Measurements from ENCODE around the gene MS4A6A. TPM values are rescaled to one million over a fixed set of nuclear protein-coding genes. Genes with fewer than 3 reads are reported as not detected.
"Not testable (repeated sequence)": the region's sequence is repeated elsewhere in the genome, so short reads cannot be mapped to it uniquely, and the experiment has no call there.

The MS4A6A gene
- total and polyA plus RNA-seq, 4 donors, result 3.7 to 36.4 (median 18.4) TPM

- 86% methylated on average over 1 of the region's 2 CpGs for WGBS (ENCODE audit: insufficient coverage)
- Histone ChIP-seq H3K9me3 (ENCODE audit: control insufficient read depth, insufficient read depth, low read length) (no peaks in the 10 kb centered on the region), H3K4me1 (ENCODE audit: control insufficient read depth, insufficient read depth, low read length) (no peaks in the 10 kb centered on the region)
Measured at GRCh38 chr11:60165538-60165937, 17.3 kb downstream of the MS4A6A start.

GRCh38 chr11:60164550-60165075 lies 18.3 kb downstream of the MS4A6A start:
- DNase-seq (ENCODE audit: low read depth in 4 of 6, low spot score in 6 of 6), result no peak
- no peak overlapping the region for H3K4me3 ChIP-seq (ENCODE audit: low read depth, low read length)
- H3K27me3 ChIP-seq (ENCODE audit: control insufficient read depth, insufficient read depth, low read length), result no peaks in the 10 kb centered on the region
- WGBS (ENCODE audit: insufficient coverage), result no CpG with 5 or more reads among the region's 1 CpG
- H3K4me1 ChIP-seq (ENCODE audit: control insufficient read depth, insufficient read depth, low read length), result no peaks in the 10 kb centered on the region
- no peak overlapping the region for H3K27ac ChIP-seq (ENCODE audit: low read depth, low read length)
- H3K36me3 ChIP-seq (ENCODE audit: control insufficient read depth, insufficient read depth, low read length), result no peaks in the 10 kb centered on the region
- no peaks in the 10 kb centered on the region for H3K9me3 ChIP-seq (ENCODE audit: control insufficient read depth, insufficient read depth, low read length)

More at GRCh38 chr11:60165538-60165937, 17.3 kb downstream of the MS4A6A start:
- no peaks in the 10 kb centered on the region for H3K36me3 ChIP-seq (ENCODE audit: control insufficient read depth, insufficient read depth, low read length)
- no peak for DNase-seq (ENCODE audit: low read depth in 4 of 6, low spot score in 6 of 6)
- H3K4me3 ChIP-seq (ENCODE audit: low read depth, low read length), result no peak overlapping the region
- no peaks in the 10 kb centered on the region for H3K27me3 ChIP-seq (ENCODE audit: control insufficient read depth, insufficient read depth, low read length)
- H3K27ac ChIP-seq (ENCODE audit: low read depth, low read length), result no peak overlapping the region

GRCh38 chr11:60161766-60162165 lies 21.1 kb downstream of the MS4A6A start:
- H3K4me1 ChIP-seq (ENCODE audit: control insufficient read depth, insufficient read depth, low read length), result no peaks in the 10 kb centered on the region
- WGBS (ENCODE audit: insufficient coverage), result 69% methylated on average over 3 of the region's 4 CpGs
- H3K36me3 ChIP-seq (ENCODE audit: control insufficient read depth, insufficient read depth, low read length), result no peaks in the 10 kb centered on the region
- no peaks in the 10 kb centered on the region for H3K9me3 ChIP-seq (ENCODE audit: control insufficient read depth, insufficient read depth, low read length)
- no peak overlapping the region for H3K4me3 ChIP-seq (ENCODE audit: low read depth, low read length)
- no peak overlapping the region for H3K27ac ChIP-seq (ENCODE audit: low read depth, low read length)
- no peaks in the 10 kb centered on the region for H3K27me3 ChIP-seq (ENCODE audit: control insufficient read depth, insufficient read depth, low read length)
- DNase-seq (ENCODE audit: low read depth in 4 of 6, low spot score in 6 of 6), result no peak

GRCh38 chr11:60161107-60161506 lies 21.8 kb downstream of the MS4A6A start:
- no peak overlapping the region for H3K27ac ChIP-seq (ENCODE audit: low read depth, low read length)
- no peaks in the 10 kb centered on the region for H3K27me3 ChIP-seq (ENCODE audit: control insufficient read depth, insufficient read depth, low read length)
- no peak for DNase-seq (ENCODE audit: low read depth in 4 of 6, low spot score in 6 of 6)
- H3K4me3 ChIP-seq (ENCODE audit: low read depth, low read length), result no peak overlapping the region
- H3K9me3 ChIP-seq (ENCODE audit: control insufficient read depth, insufficient read depth, low read length), result no peaks in the 10 kb centered on the region
- no CpG with 5 or more reads among the region's 2 CpGs for WGBS (ENCODE audit: insufficient coverage)
- H3K4me1 ChIP-seq (ENCODE audit: control insufficient read depth, insufficient read depth, low read length), result no peaks in the 10 kb centered on the region
- no peaks in the 10 kb centered on the region for H3K36me3 ChIP-seq (ENCODE audit: control insufficient read depth, insufficient read depth, low read length)

GRCh38 chr11:60159868-60160267 lies 23.0 kb downstream of the MS4A6A start:
- Histone ChIP-seq H3K4me3 (ENCODE audit: low read depth, low read length) (no peak overlapping the region), H3K9me3 (ENCODE audit: control insufficient read depth, insufficient read depth, low read length) (no peaks in the 10 kb centered on the region), H3K27me3 (ENCODE audit: control insufficient read depth, insufficient read depth, low read length) (no peaks in the 10 kb centered on the region), H3K27ac (ENCODE audit: low read depth, low read length) (no peak overlapping the region), H3K4me1 (ENCODE audit: control insufficient read depth, insufficient read depth, low read length) (no peaks in the 10 kb centered on the region), H3K36me3 (ENCODE audit: control insufficient read depth, insufficient read depth, low read length) (no peaks in the 10 kb centered on the region)
- no peak for DNase-seq (ENCODE audit: low read depth in 4 of 6, low spot score in 6 of 6)
- no CpG with 5 or more reads among the region's 1 CpG for WGBS (ENCODE audit: insufficient coverage)

- Histone ChIP-seq H3K27ac (ENCODE audit: low read depth, low read length) (no peak overlapping the region), H3K4me3 (ENCODE audit: low read depth, low read length) (no peak overlapping the region), H3K36me3 (ENCODE audit: control insufficient read depth, insufficient read depth, low read length) (no peaks in the 10 kb centered on the region), H3K27me3 (ENCODE audit: control insufficient read depth, insufficient read depth, low read length) (no peaks in the 10 kb centered on the region), H3K4me1 (ENCODE audit: control insufficient read depth, insufficient read depth, low read length) (no peaks in the 10 kb centered on the region), H3K9me3 (ENCODE audit: control insufficient read depth, insufficient read depth, low read length) (no peaks in the 10 kb centered on the region)
- no peak for DNase-seq (ENCODE audit: low read depth in 4 of 6, low spot score in 6 of 6)
- no CpG with 5 or more reads among the region's 2 CpGs for WGBS (ENCODE audit: insufficient coverage)
Measured at GRCh38 chr11:60159284-60159683, 23.6 kb downstream of the MS4A6A start.

GRCh38 chr11:60158636-60159035 lies 24.2 kb downstream of the MS4A6A start:
- Histone ChIP-seq H3K27ac (ENCODE audit: low read depth, low read length) (no peak overlapping the region), H3K36me3 (ENCODE audit: control insufficient read depth, insufficient read depth, low read length) (no peaks in the 10 kb centered on the region), H3K9me3 (ENCODE audit: control insufficient read depth, insufficient read depth, low read length) (no peaks in the 10 kb centered on the region), H3K27me3 (ENCODE audit: control insufficient read depth, insufficient read depth, low read length) (no peaks in the 10 kb centered on the region), H3K4me1 (ENCODE audit: control insufficient read depth, insufficient read depth, low read length) (no peaks in the 10 kb centered on the region), H3K4me3 (ENCODE audit: low read depth, low read length) (no peak overlapping the region)
- DNase-seq (ENCODE audit: low read depth in 4 of 6, low spot score in 6 of 6), result no peak
- 100% methylated on average over 2 of the region's 3 CpGs for WGBS (ENCODE audit: insufficient coverage)

GRCh38 chr11:60155931-60156330 lies 27.0 kb downstream of the MS4A6A start:
- H3K36me3 ChIP-seq (ENCODE audit: control insufficient read depth, insufficient read depth, low read length), result no peaks in the 10 kb centered on the region
- no peak overlapping the region for H3K27ac ChIP-seq (ENCODE audit: low read depth, low read length)
- no peak overlapping the region for H3K4me3 ChIP-seq (ENCODE audit: low read depth, low read length)
- no peaks in the 10 kb centered on the region for H3K9me3 ChIP-seq (ENCODE audit: control insufficient read depth, insufficient read depth, low read length)
- no peaks in the 10 kb centered on the region for H3K27me3 ChIP-seq (ENCODE audit: control insufficient read depth, insufficient read depth, low read length)
- DNase-seq (ENCODE audit: low read depth in 4 of 6, low spot score in 6 of 6), result no peak
- 95% methylated on average over 3 of the region's 3 CpGs for WGBS (ENCODE audit: insufficient coverage)
- no peaks in the 10 kb centered on the region for H3K4me1 ChIP-seq (ENCODE audit: control insufficient read depth, insufficient read depth, low read length)

GRCh38 chr11:60152727-60153126 lies 30.2 kb downstream of the MS4A6A start:
- H3K4me3 ChIP-seq (ENCODE audit: low read depth, low read length); H3K27ac ChIP-seq (ENCODE audit: low read depth, low read length); H3K4me1 ChIP-seq (ENCODE audit: control insufficient read depth, insufficient read depth, low read length); DNase-seq (ENCODE audit: low read depth in 4 of 6, low spot score in 6 of 6); H3K27me3 ChIP-seq (ENCODE audit: control insufficient read depth, insufficient read depth, low read length); H3K36me3 ChIP-seq (ENCODE audit: control insufficient read depth, insufficient read depth, low read length); H3K9me3 ChIP-seq (ENCODE audit: control insufficient read depth, insufficient read depth, low read length): not testable (repeated sequence)

GRCh38 chr11:60150279-60150678 lies 32.6 kb downstream of the MS4A6A start:
- H3K4me1 ChIP-seq (ENCODE audit: control insufficient read depth, insufficient read depth, low read length), result no peaks in the 10 kb centered on the region
- no peaks in the 10 kb centered on the region for H3K9me3 ChIP-seq (ENCODE audit: control insufficient read depth, insufficient read depth, low read length)
- H3K27ac ChIP-seq (ENCODE audit: low read depth, low read length), result no peak overlapping the region
- H3K27me3 ChIP-seq (ENCODE audit: control insufficient read depth, insufficient read depth, low read length), result no peaks in the 10 kb centered on the region
- no CpG with 5 or more reads among the region's 1 CpG for WGBS (ENCODE audit: insufficient coverage)
- no peak overlapping the region for H3K4me3 ChIP-seq (ENCODE audit: low read depth, low read length)
- DNase-seq (ENCODE audit: low read depth in 4 of 6, low spot score in 6 of 6), result no peak
- no peaks in the 10 kb centered on the region for H3K36me3 ChIP-seq (ENCODE audit: control insufficient read depth, insufficient read depth, low read length)

All from spinal cord (tissue), 10 donors.